Measurements from ENCODE around the gene KCTD15. TPM values are rescaled to one million over a fixed set of nuclear protein-coding genes. Genes with fewer than 3 reads are reported as not detected.

Gene KCTD15
- total RNA-seq, 1 experiment from 2014 or later, result 9.9 TPM

GRCh38 chr19:33832633-33833032 is 36.0 kb downstream of the KCTD15 start:
- no peak overlapping the region for H3K27ac ChIP-seq (ENCODE audit: low read depth, low read length, poor library complexity, severe bottlenecking)
- TF ChIP-seq EZH2 (IDR thresholded peaks at IDR 0.05; ENCODE audit: borderline replicate concordance, low read depth, low read length, poor library complexity, severe bottlenecking), result no peak
- TF ChIP-seq, protein P1, sequence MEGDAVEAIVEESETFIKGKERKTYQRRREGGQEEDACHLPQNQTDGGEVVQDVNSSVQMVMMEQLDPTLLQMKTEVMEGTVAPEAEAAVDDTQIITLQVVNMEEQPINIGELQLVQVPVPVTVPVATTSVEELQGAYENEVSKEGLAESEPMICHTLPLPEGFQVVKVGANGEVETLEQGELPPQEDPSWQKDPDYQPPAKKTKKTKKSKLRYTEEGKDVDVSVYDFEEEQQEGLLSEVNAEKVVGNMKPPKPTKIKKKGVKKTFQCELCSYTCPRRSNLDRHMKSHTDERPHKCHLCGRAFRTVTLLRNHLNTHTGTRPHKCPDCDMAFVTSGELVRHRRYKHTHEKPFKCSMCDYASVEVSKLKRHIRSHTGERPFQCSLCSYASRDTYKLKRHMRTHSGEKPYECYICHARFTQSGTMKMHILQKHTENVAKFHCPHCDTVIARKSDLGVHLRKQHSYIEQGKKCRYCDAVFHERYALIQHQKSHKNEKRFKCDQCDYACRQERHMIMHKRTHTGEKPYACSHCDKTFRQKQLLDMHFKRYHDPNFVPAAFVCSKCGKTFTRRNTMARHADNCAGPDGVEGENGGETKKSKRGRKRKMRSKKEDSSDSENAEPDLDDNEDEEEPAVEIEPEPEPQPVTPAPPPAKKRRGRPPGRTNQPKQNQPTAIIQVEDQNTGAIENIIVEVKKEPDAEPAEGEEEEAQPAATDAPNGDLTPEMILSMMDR (conservative IDR thresholded peaks at IDR 0.05; ENCODE audit: low read depth, low read length), result no peak
- H3K36me3 ChIP-seq (ENCODE audit: insufficient read depth, low read length, poor library complexity, severe bottlenecking), result no peaks in the 10 kb centered on the region
- no peak overlapping the region for H3K4me3 ChIP-seq (ENCODE audit: low read depth, low read length, poor library complexity, severe bottlenecking)
- H3K4me1 ChIP-seq (ENCODE audit: insufficient read depth, low read length, poor library complexity, severe bottlenecking), result no peaks in the 10 kb centered on the region
- POLR2A ChIA-PET (ENCODE audit: low non-redundant PET), result no interaction called here
- peaks cover 13% of the 10 kb centered on the region for H3K27me3 ChIP-seq (replicated peaks; ENCODE audit: insufficient read depth, low read depth, low read length, poor library complexity)
- no peak for DNase-seq (ENCODE audit: low spot score)
- intact Hi-C loops (cut with micrococcal nuclease; ENCODE audit: unreplicated experiment), result no loop called here
- BruUV-seq (replicated peaks), result no TSS peak
- H3K9me3 ChIP-seq (ENCODE audit: low read depth, low read length, poor library complexity, severe bottlenecking), result no peaks in the 10 kb centered on the region
- CTCF ChIA-PET, result no interaction called here

DNA sequence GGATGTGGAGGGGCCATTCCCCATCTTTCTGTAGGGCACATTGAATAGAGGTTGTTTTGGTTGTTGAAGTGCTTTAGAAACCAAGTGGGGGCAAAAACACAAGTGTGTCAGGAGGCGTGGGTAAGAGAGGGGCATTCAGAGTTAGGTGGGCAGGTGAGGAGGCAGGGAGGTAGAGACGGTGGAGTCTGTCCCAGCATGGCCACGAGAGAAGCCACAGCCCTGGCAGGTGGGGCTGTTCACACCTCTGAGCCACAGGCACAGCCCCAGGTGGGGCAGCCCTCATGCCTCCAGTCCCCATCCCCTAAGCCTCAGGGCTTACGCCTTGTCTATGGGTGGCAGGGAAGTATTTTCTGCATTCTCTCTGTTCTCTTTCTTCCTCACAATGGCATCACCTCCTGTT is 43.7 kb downstream of the KCTD15 start:
- peaks cover 7% of the 10 kb centered on the region for H3K27me3 ChIP-seq (replicated peaks; ENCODE audit: insufficient read depth, low read depth, low read length, poor library complexity)
- no peak overlapping the region for H3K4me3 ChIP-seq (ENCODE audit: low read depth, low read length, poor library complexity, severe bottlenecking)
- no peak for TF ChIP-seq EZH2 (IDR thresholded peaks at IDR 0.05; ENCODE audit: borderline replicate concordance, low read depth, low read length, poor library complexity, severe bottlenecking)
- TF ChIP-seq, protein P1 (conservative IDR thresholded peaks at IDR 0.05; ENCODE audit: low read depth, low read length), result no peak
- no peaks in the 10 kb centered on the region for H3K9me3 ChIP-seq (ENCODE audit: low read depth, low read length, poor library complexity, severe bottlenecking)
- H3K36me3 ChIP-seq (ENCODE audit: insufficient read depth, low read length, poor library complexity, severe bottlenecking), result no peaks in the 10 kb centered on the region
- no peaks in the 10 kb centered on the region for H3K4me1 ChIP-seq (ENCODE audit: insufficient read depth, low read length, poor library complexity, severe bottlenecking)
- no peak for DNase-seq (ENCODE audit: low spot score)
- BruUV-seq (replicated peaks), result no TSS peak
- intact Hi-C loops (cut with micrococcal nuclease; ENCODE audit: unreplicated experiment), result no loop called here
- ChIA-PET CTCF (no interaction called here), POLR2A (ENCODE audit: low non-redundant PET) (no interaction called here)
- no peak overlapping the region for H3K27ac ChIP-seq (ENCODE audit: low read depth, low read length, poor library complexity, severe bottlenecking)

GRCh38 chr19:33840783-33841182 is 44.1 kb downstream of the KCTD15 start:
- Histone ChIP-seq H3K4me1 (ENCODE audit: insufficient read depth, low read length, poor library complexity, severe bottlenecking) (no peaks in the 10 kb centered on the region), H3K27ac (ENCODE audit: low read depth, low read length, poor library complexity, severe bottlenecking) (no peak overlapping the region), H3K27me3 (replicated peaks; ENCODE audit: insufficient read depth, low read depth, low read length, poor library complexity) (peaks cover 7% of the 10 kb centered on the region), H3K36me3 (ENCODE audit: insufficient read depth, low read length, poor library complexity, severe bottlenecking) (no peaks in the 10 kb centered on the region), H3K4me3 (ENCODE audit: low read depth, low read length, poor library complexity, severe bottlenecking) (no peak overlapping the region), H3K9me3 (ENCODE audit: low read depth, low read length, poor library complexity, severe bottlenecking) (no peaks in the 10 kb centered on the region)
- POLR2A ChIA-PET (ENCODE audit: low non-redundant PET), result no interaction called here
- no peak for DNase-seq (ENCODE audit: low spot score)
- no peak for TF ChIP-seq EZH2 (IDR thresholded peaks at IDR 0.05; ENCODE audit: borderline replicate concordance, low read depth, low read length, poor library complexity, severe bottlenecking)
- TF ChIP-seq, protein P1 (conservative IDR thresholded peaks at IDR 0.05; ENCODE audit: low read depth, low read length), result no peak
- CTCF ChIA-PET, result no interaction called here
- intact Hi-C loops (cut with micrococcal nuclease; ENCODE audit: unreplicated experiment), result no loop called here
- no TSS peak for BruUV-seq (replicated peaks)
